ENCODE results near the gene KIF26B.

KIF26B gene

GRCh38 chr1:245585252-245585959 is 430.6 kb downstream of the KIF26B start:
- Histone ChIP-seq H3K36me3 (replicated peaks) (no peaks in the 10 kb centered on the region), H3K27me3 (replicated peaks) (no peaks in the 10 kb centered on the region), H3K27ac (no peak overlapping the region), H3K4me3 (ENCODE audit: low read depth, low read length) (peak overlapping the region; percentile 13)
- TF ChIP-seq, protein P1, sequence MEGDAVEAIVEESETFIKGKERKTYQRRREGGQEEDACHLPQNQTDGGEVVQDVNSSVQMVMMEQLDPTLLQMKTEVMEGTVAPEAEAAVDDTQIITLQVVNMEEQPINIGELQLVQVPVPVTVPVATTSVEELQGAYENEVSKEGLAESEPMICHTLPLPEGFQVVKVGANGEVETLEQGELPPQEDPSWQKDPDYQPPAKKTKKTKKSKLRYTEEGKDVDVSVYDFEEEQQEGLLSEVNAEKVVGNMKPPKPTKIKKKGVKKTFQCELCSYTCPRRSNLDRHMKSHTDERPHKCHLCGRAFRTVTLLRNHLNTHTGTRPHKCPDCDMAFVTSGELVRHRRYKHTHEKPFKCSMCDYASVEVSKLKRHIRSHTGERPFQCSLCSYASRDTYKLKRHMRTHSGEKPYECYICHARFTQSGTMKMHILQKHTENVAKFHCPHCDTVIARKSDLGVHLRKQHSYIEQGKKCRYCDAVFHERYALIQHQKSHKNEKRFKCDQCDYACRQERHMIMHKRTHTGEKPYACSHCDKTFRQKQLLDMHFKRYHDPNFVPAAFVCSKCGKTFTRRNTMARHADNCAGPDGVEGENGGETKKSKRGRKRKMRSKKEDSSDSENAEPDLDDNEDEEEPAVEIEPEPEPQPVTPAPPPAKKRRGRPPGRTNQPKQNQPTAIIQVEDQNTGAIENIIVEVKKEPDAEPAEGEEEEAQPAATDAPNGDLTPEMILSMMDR (IDR thresholded peaks at IDR 0.05; ENCODE audit: low read depth, low read length, missing control alignments): peak; percentile 4
- DNase-seq: peak; percentile 69
- in situ Hi-C loops (cut with HindIII; ENCODE audit: low pct_ligation_motif_present, low sequenced_read_pairs): no loop called here

DNA sequence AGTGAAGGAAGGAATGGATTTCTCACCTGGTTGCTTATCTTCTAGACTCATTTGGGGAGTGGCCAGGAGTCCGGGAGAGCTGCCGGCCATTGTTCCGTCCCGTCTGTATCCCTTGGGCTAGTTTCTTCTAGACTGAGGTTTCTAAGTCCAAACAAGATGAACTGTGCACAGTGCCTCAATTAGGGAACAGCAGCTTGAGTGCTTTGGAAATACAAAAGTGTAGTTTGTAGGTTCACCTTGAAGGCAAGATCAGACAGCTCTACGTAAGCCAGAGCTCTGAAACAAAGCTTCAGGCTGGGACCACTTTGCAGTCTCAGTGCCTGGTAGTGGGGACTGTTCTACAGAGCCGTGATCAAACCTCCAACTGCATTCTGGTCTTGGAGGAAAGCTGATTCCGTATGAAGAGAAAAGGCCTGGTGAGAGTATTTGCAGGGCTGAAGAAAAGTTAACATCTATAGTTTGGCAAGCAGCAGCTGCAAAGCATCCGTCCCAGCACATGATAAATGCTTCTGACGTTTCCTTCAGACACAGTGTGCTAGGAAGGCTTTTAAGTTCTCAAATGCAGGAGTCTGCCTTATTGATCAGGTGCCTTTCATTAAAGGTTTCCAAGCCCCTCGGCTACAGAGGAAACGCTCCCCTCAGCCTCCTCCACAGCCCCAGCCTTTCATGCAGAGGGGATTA is 432.8 kb downstream of the KIF26B start:
- Histone ChIP-seq H3K27me3 (replicated peaks) (no peaks in the 10 kb centered on the region), H3K36me3 (replicated peaks) (no peaks in the 10 kb centered on the region), H3K27ac (no peak overlapping the region), H3K4me3 (ENCODE audit: low read depth, low read length) (no peak overlapping the region)
- in situ Hi-C loops (cut with HindIII; ENCODE audit: low pct_ligation_motif_present, low sequenced_read_pairs): no loop called here
- no peak for DNase-seq
- TF ChIP-seq, protein P1 (IDR thresholded peaks at IDR 0.05; ENCODE audit: low read depth, low read length, missing control alignments): no peak

- H3K36me3 ChIP-seq (replicated peaks): no peaks in the 10 kb centered on the region
- H3K27ac ChIP-seq: no peak overlapping the region
- no peaks in the 10 kb centered on the region for H3K27me3 ChIP-seq (replicated peaks)
- TF ChIP-seq, protein P1 (IDR thresholded peaks at IDR 0.05; ENCODE audit: low read depth, low read length, missing control alignments): no peak
- in situ Hi-C loops (cut with HindIII; ENCODE audit: low pct_ligation_motif_present, low sequenced_read_pairs): no loop called here
- no peak for DNase-seq
- no peak overlapping the region for H3K4me3 ChIP-seq (ENCODE audit: low read depth, low read length)
Observed at GRCh38 chr1:245588116-245588639, 433.4 kb downstream of the KIF26B start.

GRCh38 chr1:245589316-245589715 is 434.5 kb downstream of the KIF26B start:
- TF ChIP-seq, protein P1 (IDR thresholded peaks at IDR 0.05; ENCODE audit: low read depth, low read length, missing control alignments): no peak
- Histone ChIP-seq H3K4me3 (ENCODE audit: low read depth, low read length) (no peak overlapping the region), H3K36me3 (replicated peaks) (no peaks in the 10 kb centered on the region), H3K27ac (no peak overlapping the region), H3K27me3 (replicated peaks) (no peaks in the 10 kb centered on the region)
- in situ Hi-C loops (cut with HindIII; ENCODE audit: low pct_ligation_motif_present, low sequenced_read_pairs): no loop called here
- no peak for DNase-seq

DNA sequence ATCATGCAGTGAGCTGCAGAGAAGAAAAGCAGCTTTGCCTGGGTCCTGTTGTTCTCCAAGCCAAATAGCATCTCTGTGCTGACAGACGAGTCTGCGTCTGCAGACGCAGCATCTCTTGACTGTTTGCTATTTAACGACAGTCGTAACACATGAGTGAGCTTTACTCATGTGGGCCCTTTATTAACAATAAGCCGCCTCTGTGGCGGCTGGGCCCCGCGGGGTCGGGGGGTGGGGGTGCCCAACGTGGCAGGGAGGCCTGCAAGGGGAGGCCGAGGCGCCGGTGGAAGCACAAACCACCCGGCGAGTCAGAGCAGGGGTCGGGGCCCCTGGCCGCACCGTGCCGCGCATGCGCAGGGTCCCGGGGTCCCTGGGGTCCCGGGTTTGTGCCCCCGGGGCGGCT is 435.1 kb downstream of the KIF26B start:
- H3K27me3 ChIP-seq (replicated peaks): no peaks in the 10 kb centered on the region
- in situ Hi-C loops (cut with HindIII; ENCODE audit: low pct_ligation_motif_present, low sequenced_read_pairs): no loop called here
- TF ChIP-seq, protein P1 (IDR thresholded peaks at IDR 0.05; ENCODE audit: low read depth, low read length, missing control alignments): no peak
- H3K36me3 ChIP-seq (replicated peaks): no peaks in the 10 kb centered on the region
- H3K27ac ChIP-seq: no peak overlapping the region
- DNase-seq: no peak
- no peak overlapping the region for H3K4me3 ChIP-seq (ENCODE audit: low read depth, low read length)

All from brain microvascular endothelial cell (primary cell).